ENCODE results near the gene GPS1.

The GPS1 gene

GRCh38 chr17:82051776-82052637 lies at the start of gene GPS1, which contains the start of gene RFNG:
TSS of gene GPS1 (plus strand) at chr17:82051898. CDS start at chr17:82051932, 34 bp downstream.
TSS of gene RFNG (minus strand) at chr17:82051811. CDS start at chr17:82051766, 45 bp downstream.
- DNase-seq, result peak; percentile 53 to 58

- DNase-seq, result no peak
Observed at GRCh38 chr17:82003411-82004381, 48.0 kb upstream of the GPS1 start.

- DNase-seq, result no peak
Observed at GRCh38 chr17:82004517-82005455, 46.9 kb upstream of the GPS1 start.

GRCh38 chr17:82005701-82006348 lies 45.9 kb upstream of the GPS1 start:
- no peak for DNase-seq

GRCh38 chr17:82006468-82007227 lies 45.0 kb upstream of the GPS1 start:
- DNase-seq, result no peak

- DNase-seq, result no peak
Observed at GRCh38 chr17:82007228-82007494, 44.5 kb upstream of the GPS1 start.

GRCh38 chr17:82007495-82008257 lies 44.0 kb upstream of the GPS1 start:
- DNase-seq, result no peak

GRCh38 chr17:82008258-82008940 lies 43.3 kb upstream of the GPS1 start:
- no peak for DNase-seq

- DNase-seq, result no peak
Observed at GRCh38 chr17:82008941-82009405, 42.7 kb upstream of the GPS1 start.

GRCh38 chr17:82009413-82009812 lies 42.3 kb upstream of the GPS1 start:
- no peak for DNase-seq

GRCh38 chr17:82010575-82011525 lies 40.8 kb upstream of the GPS1 start:
- DNase-seq, result no peak

- no peak for DNase-seq
Observed at GRCh38 chr17:82011617-82012187, 40.0 kb upstream of the GPS1 start.

- DNase-seq, result no peak
Observed at GRCh38 chr17:82012261-82012639, 39.4 kb upstream of the GPS1 start.

- no peak for DNase-seq
Observed at GRCh38 chr17:82012640-82013295, 38.9 kb upstream of the GPS1 start.

- no peak for DNase-seq
Observed at GRCh38 chr17:82013341-82013740, 38.4 kb upstream of the GPS1 start.

- DNase-seq, result no peak
Observed at GRCh38 chr17:82013772-82014321, 37.9 kb upstream of the GPS1 start.

GRCh38 chr17:82014432-82014831 lies 37.3 kb upstream of the GPS1 start:
- no peak for DNase-seq
